Measurements from ENCODE around the gene ADGRL4. TPM values are rescaled to one million over a fixed set of nuclear protein-coding genes. Genes with fewer than 3 reads are reported as not detected.
"Not testable (repeated sequence)": the region's sequence is repeated elsewhere in the genome, so short reads cannot be mapped to it uniquely, and the experiment has no call there.

ADGRL4 gene
- total RNA-seq, 2 donors from 2014 or later, result not detected

- no peaks in the 10 kb centered on the region for H3K36me3 Mint-ChIP-seq
- H3K27ac Mint-ChIP-seq, result no peak overlapping the region
- no peaks in the 10 kb centered on the region for H3K9me3 Mint-ChIP-seq
- H3K27me3 Mint-ChIP-seq, result no peaks in the 10 kb centered on the region
- ATAC-seq (no peak), DNase-seq (ENCODE audit: low spot score) (no peak)
- H3K4me1 Mint-ChIP-seq (ENCODE audit: low read depth in 2 of 2), result no peaks in the 10 kb centered on the region
- H3K4me3 Mint-ChIP-seq, result no peak overlapping the region
Measured at GRCh38 chr1:78892260-78892840, 114.2 kb downstream of the ADGRL4 start.

GRCh38 chr1:78887458-78887857 is 119.1 kb downstream of the ADGRL4 start:
- no peaks in the 10 kb centered on the region for H3K9me3 Mint-ChIP-seq
- no peak for DNase-seq (ENCODE audit: low spot score)

GRCh38 chr1:78884685-78885452 is 121.7 kb downstream of the ADGRL4 start:
- Mint-ChIP-seq H3K27ac (no peak overlapping the region), H3K4me1 (ENCODE audit: low read depth in 2 of 2) (no peaks in the 10 kb centered on the region), H3K4me3 (no peak overlapping the region), H3K36me3 (no peaks in the 10 kb centered on the region), H3K9me3 (no peaks in the 10 kb centered on the region), H3K27me3 (no peaks in the 10 kb centered on the region)
- ATAC-seq, result no peak
- no peak for DNase-seq (ENCODE audit: low spot score)

More at GRCh38 chr1:78887458-78887857, 119.1 kb downstream of the ADGRL4 start:
- Mint-ChIP-seq H3K36me3 (no peaks in the 10 kb centered on the region), H3K4me1 (ENCODE audit: low read depth in 2 of 2) (no peaks in the 10 kb centered on the region), H3K27ac (no peak overlapping the region), H3K4me3 (no peak overlapping the region), H3K27me3 (no peaks in the 10 kb centered on the region)
- ATAC-seq, result no peak

GRCh38 chr1:78880223-78880622 is 126.3 kb downstream of the ADGRL4 start:
- no peaks in the 10 kb centered on the region for H3K9me3 Mint-ChIP-seq
- no peaks in the 10 kb centered on the region for H3K27me3 Mint-ChIP-seq
- H3K4me3 Mint-ChIP-seq, result no peak overlapping the region
- DNase-seq (ENCODE audit: low spot score) (no peak), ATAC-seq (no peak)
- no peaks in the 10 kb centered on the region for H3K4me1 Mint-ChIP-seq (ENCODE audit: low read depth in 2 of 2)
- no peak overlapping the region for H3K27ac Mint-ChIP-seq
- H3K36me3 Mint-ChIP-seq, result no peaks in the 10 kb centered on the region

- DNase-seq (ENCODE audit: low spot score); H3K36me3 Mint-ChIP-seq; H3K4me1 Mint-ChIP-seq (ENCODE audit: low read depth in 2 of 2); H3K27me3 Mint-ChIP-seq; ATAC-seq; H3K27ac Mint-ChIP-seq; H3K4me3 Mint-ChIP-seq: not testable (repeated sequence)
- peaks cover 16% of the 10 kb centered on the region for H3K9me3 Mint-ChIP-seq
Measured at GRCh38 chr1:78875986-78876385, 130.5 kb downstream of the ADGRL4 start.

GRCh38 chr1:78872801-78873200 is 133.7 kb downstream of the ADGRL4 start:
- H3K36me3 Mint-ChIP-seq; DNase-seq (ENCODE audit: low spot score); H3K27ac Mint-ChIP-seq; H3K27me3 Mint-ChIP-seq; H3K4me1 Mint-ChIP-seq (ENCODE audit: low read depth in 2 of 2); ATAC-seq; H3K4me3 Mint-ChIP-seq: not testable (repeated sequence)
- peaks cover 16% of the 10 kb centered on the region for H3K9me3 Mint-ChIP-seq

GRCh38 chr1:78871249-78871648 is 135.3 kb downstream of the ADGRL4 start:
- H3K4me3 Mint-ChIP-seq, result no peak overlapping the region
- no peak overlapping the region for H3K27ac Mint-ChIP-seq
- ATAC-seq (no peak), DNase-seq (ENCODE audit: low spot score) (no peak)
- no peaks in the 10 kb centered on the region for H3K36me3 Mint-ChIP-seq
- no peaks in the 10 kb centered on the region for H3K27me3 Mint-ChIP-seq
- H3K4me1 Mint-ChIP-seq (ENCODE audit: low read depth in 2 of 2), result no peaks in the 10 kb centered on the region
- H3K9me3 Mint-ChIP-seq, result peaks cover 16% of the 10 kb centered on the region

GRCh38 chr1:78869136-78869535 is 137.4 kb downstream of the ADGRL4 start:
- Mint-ChIP-seq H3K27me3 (no peaks in the 10 kb centered on the region), H3K4me3 (no peak overlapping the region), H3K36me3 (no peaks in the 10 kb centered on the region), H3K9me3 (peaks cover 18% of the 10 kb centered on the region), H3K27ac (no peak overlapping the region), H3K4me1 (ENCODE audit: low read depth in 2 of 2) (no peaks in the 10 kb centered on the region)
- ATAC-seq (no peak), DNase-seq (ENCODE audit: low spot score) (no peak)

GRCh38 chr1:78864175-78864574 is 142.4 kb downstream of the ADGRL4 start:
- H3K4me1 Mint-ChIP-seq (ENCODE audit: low read depth in 2 of 2), result no peaks in the 10 kb centered on the region
- no peak for ATAC-seq
- H3K36me3 Mint-ChIP-seq, result no peaks in the 10 kb centered on the region
- no peak for DNase-seq (ENCODE audit: low spot score)
- no peak overlapping the region for H3K4me3 Mint-ChIP-seq
- peaks cover 2% of the 10 kb centered on the region for H3K9me3 Mint-ChIP-seq
- H3K27me3 Mint-ChIP-seq, result no peaks in the 10 kb centered on the region
- H3K27ac Mint-ChIP-seq, result no peak overlapping the region

GRCh38 chr1:78856096-78856495 is 150.4 kb downstream of the ADGRL4 start:
- H3K27me3 Mint-ChIP-seq, result no peaks in the 10 kb centered on the region
- no peaks in the 10 kb centered on the region for H3K36me3 Mint-ChIP-seq
- peaks cover 14% of the 10 kb centered on the region for H3K9me3 Mint-ChIP-seq
- H3K4me3 Mint-ChIP-seq, result no peak overlapping the region
- no peak for DNase-seq (ENCODE audit: low spot score)
- no peak for ATAC-seq
- H3K27ac Mint-ChIP-seq, result no peak overlapping the region
- H3K4me1 Mint-ChIP-seq (ENCODE audit: low read depth in 2 of 2), result no peaks in the 10 kb centered on the region

- no peak overlapping the region for H3K27ac Mint-ChIP-seq
- H3K4me1 Mint-ChIP-seq (ENCODE audit: low read depth in 2 of 2), result no peaks in the 10 kb centered on the region
- no peak for ATAC-seq
- DNase-seq (ENCODE audit: low spot score), result no peak
- H3K36me3 Mint-ChIP-seq, result no peaks in the 10 kb centered on the region
- no peaks in the 10 kb centered on the region for H3K27me3 Mint-ChIP-seq
- H3K9me3 Mint-ChIP-seq, result peaks cover 14% of the 10 kb centered on the region
- no peak overlapping the region for H3K4me3 Mint-ChIP-seq
Measured at GRCh38 chr1:78855258-78855657, 151.3 kb downstream of the ADGRL4 start.

- Mint-ChIP-seq H3K4me1 (ENCODE audit: low read depth in 2 of 2) (no peaks in the 10 kb centered on the region), H3K36me3 (no peaks in the 10 kb centered on the region), H3K27ac (no peak overlapping the region), H3K4me3 (no peak overlapping the region), H3K27me3 (no peaks in the 10 kb centered on the region), H3K9me3 (peaks cover 14% of the 10 kb centered on the region)
- no peak for DNase-seq (ENCODE audit: low spot score)
- no peak for ATAC-seq
Measured at GRCh38 chr1:78854556-78854955, 152.0 kb downstream of the ADGRL4 start.

- ATAC-seq (no peak), DNase-seq (ENCODE audit: low spot score) (no peak)
- Mint-ChIP-seq H3K27me3 (no peaks in the 10 kb centered on the region), H3K4me1 (ENCODE audit: low read depth in 2 of 2) (no peaks in the 10 kb centered on the region), H3K4me3 (no peak overlapping the region), H3K36me3 (no peaks in the 10 kb centered on the region), H3K27ac (no peak overlapping the region), H3K9me3 (no peaks in the 10 kb centered on the region)
Measured at GRCh38 chr1:78843546-78843945, 163.0 kb downstream of the ADGRL4 start.

GRCh38 chr1:78843111-78843510 is 163.4 kb downstream of the ADGRL4 start:
- Mint-ChIP-seq H3K4me3 (no peak overlapping the region), H3K27ac (no peak overlapping the region), H3K9me3 (no peaks in the 10 kb centered on the region), H3K36me3 (no peaks in the 10 kb centered on the region), H3K4me1 (ENCODE audit: low read depth in 2 of 2) (no peaks in the 10 kb centered on the region), H3K27me3 (no peaks in the 10 kb centered on the region)
- DNase-seq (ENCODE audit: low spot score) (no peak), ATAC-seq (no peak)
